HUES64 (cell line): ENCODE results near the gene RBM20.
"Not testable (repeated sequence)": the region's sequence is repeated elsewhere in the genome, so short reads cannot be mapped to it uniquely, and the experiment has no call there.

Source experiments
- H3K27ac ChIP-seq: 2 replicates; pipeline ENCODE4 v1.7.0; 2013; ENCODE audit warnings: low read depth, low read length, inconsistent platforms
- H3K27me3 ChIP-seq: 2 replicates; pipeline ENCODE4 v1.6.1; 2013; ENCODE audit warnings: mild to moderate bottlenecking, low read length; ENCODE audit not compliant: insufficient read depth
- H3K36me3 ChIP-seq: 2 replicates; pipeline ENCODE4 v1.6.1; 2013; ENCODE audit warnings: mild to moderate bottlenecking, low read length; ENCODE audit not compliant: insufficient read depth
- H3K4me1 ChIP-seq: 2 replicates; pipeline ENCODE4 v1.6.1; 2013; ENCODE audit warnings: mild to moderate bottlenecking, low read length, moderate library complexity; ENCODE audit not compliant: insufficient read depth
- H3K4me3 ChIP-seq: 2 replicates; pipeline ENCODE4 v1.5.1; 2013; ENCODE audit warnings: mild to moderate bottlenecking, low read length, moderate library complexity
- H3K9ac ChIP-seq: 2 replicates; pipeline ENCODE4 v1.6.1; 2013; ENCODE audit warnings: mild to moderate bottlenecking, low read depth, low read length
- H3K9me3 ChIP-seq: 2 replicates; pipeline ENCODE4 v1.6.1; 2013; ENCODE audit warnings: low read depth, low read length; ENCODE audit not compliant: insufficient read depth
- WGBS: fragments of 150-250, 120-280 bp; methylation state at CpG from one replicate; pipeline ENCODE4 v1.1.7; 2013; ENCODE audit warnings: missing lambda C conversion rate; 5-methylcytosine and 5-hydroxymethylcytosine counted together

Gene RBM20

DNA sequence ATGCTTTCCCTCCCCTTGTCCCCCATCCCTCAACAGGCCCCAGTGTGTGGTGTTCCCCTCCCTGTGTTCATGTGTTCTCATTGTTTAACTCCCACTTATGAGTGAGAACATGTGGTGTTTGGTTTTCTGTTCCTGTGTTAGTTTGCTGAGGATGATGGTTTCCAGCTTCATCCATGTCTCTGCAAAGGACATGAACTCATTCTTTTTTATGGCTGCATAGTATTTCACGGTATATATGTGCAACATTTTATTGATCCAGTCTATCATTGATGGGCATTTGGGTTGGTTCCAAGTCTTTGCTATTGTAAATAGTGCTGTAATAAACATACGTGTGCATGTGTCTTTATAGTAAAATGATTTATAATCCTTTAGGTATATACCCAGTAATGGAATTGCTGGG lies 83.6 kb downstream of the RBM20 start:
- WGBS = 97% methylated on average over 2 of the region's 2 CpGs
- not testable (repeated sequence) for H3K4me1 ChIP-seq, H3K9me3 ChIP-seq, H3K4me3 ChIP-seq, H3K27me3 ChIP-seq, H3K27ac ChIP-seq, H3K36me3 ChIP-seq, H3K9ac ChIP-seq

DNA sequence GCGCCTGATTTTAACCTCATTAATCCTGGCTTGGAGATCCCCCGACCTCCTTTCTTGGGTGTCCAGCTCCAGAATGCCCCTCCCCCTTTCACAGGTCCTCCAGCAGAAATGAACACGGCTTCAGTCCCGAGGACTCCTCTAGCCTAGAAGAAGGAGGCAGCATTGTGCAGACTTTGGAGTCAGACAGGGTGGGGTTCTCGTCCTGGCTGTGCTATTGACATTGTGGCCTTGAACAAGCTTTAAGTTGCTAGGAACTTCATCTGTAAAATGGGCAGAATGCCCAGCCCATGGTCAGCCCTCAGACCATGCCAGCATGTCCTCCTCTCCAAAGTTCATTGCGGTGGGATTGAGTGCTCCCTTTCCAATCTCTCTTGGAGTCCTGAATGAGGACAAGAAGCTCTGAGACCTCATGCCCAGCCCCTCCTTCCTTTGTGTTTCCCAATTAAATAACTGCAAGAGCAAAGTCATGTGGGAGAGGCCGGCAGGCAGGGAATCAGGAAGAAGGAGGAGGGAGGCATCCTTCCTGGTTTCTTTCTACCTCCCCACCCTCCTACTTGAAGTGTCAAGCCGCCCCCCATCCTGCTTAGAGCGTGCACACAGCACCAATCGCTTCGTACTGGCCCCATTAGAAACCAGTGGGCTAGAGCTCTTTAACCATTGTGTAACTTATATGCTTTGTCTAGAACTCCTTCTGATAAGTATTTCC lies 86.4 kb downstream of the RBM20 start:
- Histone ChIP-seq H3K27ac (no peak overlapping the region), H3K9me3 (no peaks in the 10 kb centered on the region), H3K9ac (no peak overlapping the region), H3K4me3 (no peak overlapping the region), H3K4me1 (0 out of 2 replicates have a peak, but pooled peaks cover 1% of the 10 kb centered on the region), H3K36me3 (no peaks in the 10 kb centered on the region), H3K27me3 (no peaks in the 10 kb centered on the region)
- 84% methylated on average over 11 of the region's 11 CpGs for WGBS

DNA sequence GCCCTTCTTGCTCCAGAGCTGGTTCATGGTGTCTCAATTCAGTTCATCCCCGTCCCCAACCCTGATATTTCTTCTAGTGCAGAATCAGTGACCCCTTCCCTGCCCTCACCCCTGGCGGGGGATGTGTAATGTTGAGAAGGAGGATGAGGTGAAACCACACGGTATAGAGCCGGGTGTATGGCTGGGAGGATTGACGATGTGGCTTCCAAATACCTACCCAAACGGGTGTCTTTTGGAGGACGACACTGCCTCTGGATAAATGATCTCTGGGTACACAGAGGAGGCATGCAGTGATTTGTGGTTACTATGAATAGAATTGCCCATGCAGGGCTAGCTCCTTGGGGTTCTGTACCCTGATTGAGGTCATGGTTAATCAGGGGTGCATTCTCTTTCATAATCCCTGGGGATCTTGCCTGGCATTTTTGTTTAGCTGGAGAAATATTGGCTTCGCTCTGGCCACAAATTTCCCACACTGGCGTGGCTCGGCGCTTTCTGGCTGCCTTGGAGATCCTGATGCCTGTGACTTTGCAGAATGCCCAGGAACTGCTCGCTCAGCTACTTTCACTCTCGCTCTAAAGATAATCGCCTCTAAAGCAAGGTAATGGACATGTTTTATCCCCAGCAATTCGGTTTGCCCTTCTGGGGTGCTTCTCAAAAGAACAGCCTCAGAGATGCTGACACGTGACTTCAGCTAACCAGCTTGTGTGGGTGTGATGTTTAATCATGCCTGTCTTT lies 89.2 kb downstream of the RBM20 start:
- no peaks in the 10 kb centered on the region for H3K4me1 ChIP-seq
- H3K9ac ChIP-seq = no peak overlapping the region
- H3K36me3 ChIP-seq = no peaks in the 10 kb centered on the region
- H3K27me3 ChIP-seq = no peaks in the 10 kb centered on the region
- H3K4me3 ChIP-seq = no peak overlapping the region
- no peak overlapping the region for H3K27ac ChIP-seq
- H3K9me3 ChIP-seq = no peaks in the 10 kb centered on the region
- WGBS = 92% methylated on average over 16 of the region's 16 CpGs

DNA sequence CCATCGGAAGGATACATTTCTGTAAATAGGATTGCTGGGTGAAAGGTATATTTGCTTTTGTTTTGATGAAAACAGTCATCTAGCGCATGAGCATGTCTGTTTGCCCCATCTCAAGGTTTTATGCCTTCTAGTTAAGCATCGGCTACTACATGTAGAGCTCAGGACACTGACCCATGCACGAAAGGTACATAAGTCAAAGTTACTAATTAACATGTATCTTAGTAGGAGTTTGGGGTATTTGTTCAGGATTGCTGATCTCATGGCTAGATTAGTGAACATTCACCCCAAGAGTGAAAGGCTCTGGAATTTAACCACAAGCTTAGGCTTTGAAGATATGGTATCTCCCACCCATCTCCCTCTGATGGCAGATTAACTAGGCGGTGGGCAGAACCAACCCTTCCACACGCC lies 91.5 kb downstream of the RBM20 start:
- Histone ChIP-seq H3K9me3 (no peaks in the 10 kb centered on the region), H3K36me3 (no peaks in the 10 kb centered on the region), H3K4me3 (no peak overlapping the region), H3K27me3 (no peaks in the 10 kb centered on the region), H3K27ac (no peak overlapping the region), H3K4me1 (no peaks in the 10 kb centered on the region), H3K9ac (no peak overlapping the region)
- WGBS = 95% methylated on average over 6 of the region's 6 CpGs

DNA sequence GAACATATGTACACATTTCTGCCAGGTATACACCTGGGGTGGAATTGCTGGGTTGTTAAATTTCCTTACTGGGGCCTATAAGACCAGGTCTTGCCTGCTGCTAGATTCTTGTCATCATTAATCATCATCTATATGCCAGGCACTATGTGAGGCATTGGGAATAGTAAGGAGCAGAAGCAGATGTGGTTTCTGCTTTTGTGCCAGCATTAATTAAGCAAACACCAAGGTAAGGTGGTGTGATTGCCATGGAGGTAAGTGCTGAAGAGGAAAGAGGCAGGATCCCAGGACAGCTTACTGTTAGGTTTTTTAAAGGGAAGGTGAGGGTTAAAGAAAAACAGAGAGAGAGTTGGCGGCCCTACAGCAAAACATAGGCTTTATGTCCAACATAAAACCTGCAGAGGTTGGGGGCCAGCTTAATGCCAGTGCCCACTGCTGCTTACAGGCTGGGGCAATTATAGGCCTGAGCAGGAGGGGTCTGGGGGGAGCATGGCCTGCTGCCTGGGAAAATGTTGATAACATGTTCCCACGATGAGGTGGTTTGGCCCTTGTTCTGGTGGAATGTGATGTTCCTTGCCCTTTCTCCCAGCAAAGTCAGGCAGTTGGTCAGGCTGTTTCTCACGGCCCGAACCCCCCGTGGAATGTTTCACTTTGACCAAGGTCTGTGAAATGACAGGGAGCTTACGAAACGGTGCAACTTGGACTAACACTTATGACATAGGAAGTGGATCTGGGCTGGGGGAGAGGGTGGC lies 93.9 kb downstream of the RBM20 start:
- Histone ChIP-seq H3K27me3 (no peaks in the 10 kb centered on the region), H3K9ac (no peak overlapping the region), H3K27ac (no peak overlapping the region), H3K9me3 (no peaks in the 10 kb centered on the region), H3K4me1 (no peaks in the 10 kb centered on the region), H3K36me3 (no peaks in the 10 kb centered on the region), H3K4me3 (no peak overlapping the region)
- WGBS = 86% methylated on average over 7 of the region's 7 CpGs

DNA sequence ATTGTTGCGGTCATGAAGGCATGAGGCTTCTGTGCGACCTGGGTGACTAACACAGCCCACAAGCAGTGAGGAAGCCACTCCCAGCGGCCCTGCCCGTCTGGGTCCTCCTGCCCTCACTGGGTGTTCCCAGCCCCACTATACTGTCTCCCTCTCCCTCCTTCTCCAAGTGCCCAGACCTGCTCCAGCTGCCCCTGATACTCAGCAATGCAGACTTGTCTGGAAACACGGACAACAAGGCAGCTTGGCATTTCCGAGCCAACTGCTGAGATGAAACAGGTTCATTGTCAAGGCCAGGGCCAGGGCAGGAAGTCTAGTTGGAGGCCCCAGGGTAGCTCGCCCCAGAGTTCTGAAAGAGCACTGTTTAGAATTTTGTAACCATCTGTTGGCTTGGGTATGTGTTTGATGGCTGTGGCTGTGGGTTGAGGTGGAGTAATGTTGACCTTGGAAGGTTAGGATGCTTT lies 95.7 kb downstream of the RBM20 start:
- 64% methylated on average over 7 of the region's 7 CpGs for WGBS
- no peaks in the 10 kb centered on the region for H3K9me3 ChIP-seq
- no peaks in the 10 kb centered on the region for H3K4me1 ChIP-seq
- no peak overlapping the region for H3K9ac ChIP-seq
- H3K27me3 ChIP-seq = no peaks in the 10 kb centered on the region
- H3K4me3 ChIP-seq = no peak overlapping the region
- H3K36me3 ChIP-seq = no peaks in the 10 kb centered on the region
- no peak overlapping the region for H3K27ac ChIP-seq

DNA sequence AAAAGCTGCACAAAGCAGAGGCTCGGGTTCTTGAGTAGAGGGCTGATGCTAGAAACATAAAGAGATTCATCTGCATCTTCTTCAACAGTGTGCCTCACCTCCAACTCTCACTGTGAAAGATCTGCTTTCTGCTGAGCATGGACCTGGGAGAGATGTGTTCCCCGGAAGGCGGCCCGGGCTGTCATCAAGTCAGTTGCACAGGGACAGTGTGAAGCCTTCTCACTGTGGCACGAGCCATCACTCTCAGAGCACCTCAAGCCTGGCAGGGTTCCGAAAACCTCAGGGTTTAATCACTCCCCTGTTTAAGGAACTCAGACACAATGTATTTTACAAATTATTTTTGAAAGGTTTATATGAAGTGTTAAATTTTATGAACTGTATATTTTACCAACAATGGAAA lies 98.7 kb downstream of the RBM20 start:
- Histone ChIP-seq H3K4me3 (no peak overlapping the region), H3K9ac (no peak overlapping the region), H3K36me3 (no peaks in the 10 kb centered on the region), H3K9me3 (no peaks in the 10 kb centered on the region), H3K4me1 (no peaks in the 10 kb centered on the region), H3K27ac (no peak overlapping the region), H3K27me3 (no peaks in the 10 kb centered on the region)
- 98% methylated on average over 6 of the region's 6 CpGs for WGBS

DNA sequence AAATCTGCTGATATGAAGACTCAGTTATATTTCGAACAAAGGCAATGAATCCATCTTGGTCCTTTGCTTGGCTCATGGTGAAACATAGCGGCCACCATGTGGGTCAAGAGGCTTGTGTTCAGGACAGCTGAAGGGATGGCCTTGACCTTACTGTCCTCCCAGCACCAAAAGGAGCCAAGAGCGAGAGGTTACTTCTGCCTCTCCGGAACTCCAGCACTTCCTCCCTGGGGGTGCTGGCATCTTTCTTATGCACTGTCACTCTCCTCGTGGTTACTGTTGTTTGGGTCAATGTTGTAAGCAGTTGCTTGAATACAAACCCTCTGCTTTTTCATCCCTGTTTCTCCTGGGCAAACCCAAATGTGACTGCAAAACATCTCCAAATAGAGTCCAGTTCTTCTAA lies 100.6 kb downstream of the RBM20 start:
- WGBS = 80% methylated on average over 5 of the region's 5 CpGs
- Histone ChIP-seq H3K27me3 (no peaks in the 10 kb centered on the region), H3K27ac (no peak overlapping the region), H3K4me1 (no peaks in the 10 kb centered on the region), H3K9me3 (peaks cover 11% of the 10 kb centered on the region; the same call in 1 of the 2 replicates), H3K4me3 (no peak overlapping the region), H3K36me3 (no peaks in the 10 kb centered on the region), H3K9ac (no peak overlapping the region)

DNA sequence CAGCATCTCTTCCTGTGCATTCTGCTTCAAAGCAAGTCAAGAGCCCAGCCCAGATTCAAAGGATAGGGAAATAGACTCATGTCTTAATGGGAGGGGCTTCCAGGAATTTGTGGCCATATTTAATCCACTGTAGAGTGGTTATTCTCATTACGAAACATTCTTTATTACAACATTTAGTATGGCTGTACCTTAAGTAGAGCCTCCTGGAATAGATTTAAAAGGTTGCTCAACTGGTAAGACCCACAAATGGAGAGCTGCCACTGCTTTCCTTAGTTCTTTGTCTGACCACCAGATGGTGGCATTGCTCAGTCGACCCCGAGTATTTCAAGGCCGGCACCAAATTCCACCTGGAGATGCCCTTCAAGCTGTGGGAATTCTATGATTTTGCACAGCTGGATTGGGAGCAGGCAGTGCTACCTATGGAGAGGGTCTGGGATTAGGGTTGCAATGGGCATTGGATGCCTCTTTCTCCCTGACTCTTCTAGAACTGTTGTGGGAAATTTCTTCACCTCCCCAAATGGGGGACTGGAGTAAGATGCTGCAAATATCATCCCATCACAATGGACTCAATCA lies 102.2 kb downstream of the RBM20 start:
- no peaks in the 10 kb centered on the region for H3K4me1 ChIP-seq
- no peaks in the 10 kb centered on the region for H3K27me3 ChIP-seq
- H3K36me3 ChIP-seq = no peaks in the 10 kb centered on the region
- peaks cover 11% of the 10 kb centered on the region; the same call in 1 of the 2 replicates for H3K9me3 ChIP-seq
- no peak overlapping the region for H3K9ac ChIP-seq
- no peak overlapping the region for H3K4me3 ChIP-seq
- H3K27ac ChIP-seq = no peak overlapping the region
- WGBS = 8% methylated on average over 3 of the region's 4 CpGs

DNA sequence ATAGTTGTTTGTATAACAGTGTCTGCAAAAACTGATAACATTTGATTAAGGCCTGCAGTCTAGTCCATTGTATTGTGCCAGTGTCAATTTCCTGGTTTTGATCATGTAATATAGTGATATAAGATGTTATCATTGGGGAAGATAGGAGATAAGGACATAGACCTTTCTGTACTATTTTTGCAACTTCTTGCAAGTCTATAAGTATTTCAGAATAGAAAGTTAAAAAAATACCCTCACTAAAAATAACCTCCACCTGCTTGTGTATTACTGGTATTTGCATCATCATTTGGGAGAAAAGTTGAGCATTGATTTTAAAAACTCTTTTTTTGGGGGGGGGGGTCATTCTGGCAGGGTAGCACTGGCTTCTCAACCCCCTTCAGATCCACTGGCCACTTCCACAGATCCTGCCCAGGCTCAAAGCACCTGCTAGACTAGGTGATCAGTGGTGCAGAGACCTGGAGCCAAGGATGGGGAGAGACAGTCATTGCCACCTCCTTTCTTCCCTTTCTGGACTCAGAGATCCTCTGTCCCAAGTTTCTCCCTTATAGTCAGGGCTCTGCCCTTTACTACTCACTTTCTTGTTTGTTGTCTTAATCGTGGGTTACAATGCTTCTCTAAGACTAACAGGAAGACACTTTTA lies 103.0 kb downstream of the RBM20 start:
- peaks cover 11% of the 10 kb centered on the region; the same call in 1 of the 2 replicates for H3K9me3 ChIP-seq
- no peak overlapping the region for H3K4me3 ChIP-seq
- H3K36me3 ChIP-seq = no peaks in the 10 kb centered on the region
- H3K9ac ChIP-seq = no peak overlapping the region
- H3K4me1 ChIP-seq = no peaks in the 10 kb centered on the region
- H3K27ac ChIP-seq = no peak overlapping the region
- H3K27me3 ChIP-seq = no peaks in the 10 kb centered on the region
- whole genome bisulfite sequencing = 60% methylated on average over 1 of the region's 1 CpG
